ENCODE data around the gene ZER1. TPM values are rescaled to one million over a fixed set of nuclear protein-coding genes. Genes with fewer than 3 reads are reported as not detected.

Gene ZER1
- polyA plus RNA-seq, 3 donors: 16.1 to 25.6 (median 18.0) TPM

DNA sequence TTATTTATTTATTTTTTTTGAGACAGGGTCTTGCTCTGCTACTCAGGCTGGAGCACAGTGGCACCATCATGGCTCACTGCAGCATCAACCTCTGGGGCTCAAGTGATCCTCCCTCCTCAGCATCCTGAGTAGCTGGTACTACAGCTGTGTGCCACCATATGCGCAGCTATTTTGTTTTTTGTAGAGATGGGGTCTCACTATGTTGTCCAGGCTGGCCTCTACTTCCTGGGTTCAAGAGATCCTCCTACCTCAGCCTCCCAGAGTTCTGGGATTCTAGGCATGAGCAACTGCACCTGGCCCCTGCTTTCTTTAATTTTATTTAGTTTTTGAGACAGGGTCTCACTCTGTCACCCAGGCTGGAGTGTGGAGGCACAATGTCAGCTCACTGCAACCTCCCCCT lies 28.3 kb downstream of the ZER1 start:
- Histone ChIP-seq H3K27ac (ENCODE audit: low read depth in 1 of 2, low read length in 2 of 2) (no peak overlapping the region), H3K36me3 (replicated peaks in 1 of 2; ENCODE audit: control insufficient read depth in 1 of 2, insufficient read depth in 2 of 2, low read length in 2 of 2) (peaks cover 21 to 29% of the 10 kb centered on the region in 2 donors), H3K4me1 (ENCODE audit: control insufficient read depth in 1 of 2, insufficient read depth in 2 of 2, low read length in 2 of 2) (no peaks in the 10 kb centered on the region), H3K9me3 (replicated peaks in 1 of 2; ENCODE audit: control insufficient read depth in 1 of 2, insufficient read depth in 1 of 2, low read length in 2 of 2) (no peaks in the 10 kb centered on the region), H2AFZ (ENCODE audit: insufficient read depth, low read depth, low read length, poor library complexity, severe bottlenecking) (no peak overlapping the region), H3K4me3 (replicated peaks in 1 of 3; ENCODE audit: low read depth in 2 of 3, low read length in 3 of 3) (no peak overlapping the region), H4K20me1 (ENCODE audit: insufficient read depth, low read length) (no peaks in the 10 kb centered on the region), H3K9ac (ENCODE audit: insufficient read depth, low read length, poor library complexity, severe bottlenecking) (no peak overlapping the region), H3K27me3 (ENCODE audit: control insufficient read depth in 2 of 2, insufficient read depth in 2 of 2, low read length in 2 of 2) (no peaks in the 10 kb centered on the region), H3K4me2 (replicated peaks; ENCODE audit: extremely low read depth, low read length, poor library complexity, severe bottlenecking) (no peak overlapping the region), H3K79me2 (ENCODE audit: insufficient read depth, low read length) (no peaks in the 10 kb centered on the region)
- DNase-seq: no peak
- H3K9me3 Mint-ChIP-seq: peaks cover 0 to 2% (median 0%) of the 10 kb centered on the region in 7 donors
- peaks cover 25 to 38% of the 10 kb centered on the region in 2 donors for H3K36me3 Mint-ChIP-seq
- H3K4me3 Mint-ChIP-seq: no peak overlapping the region
- no CpG with 5 or more reads among the region's 1 CpG for WGBS (ENCODE audit: insufficient coverage)
- intact Hi-C loops (cut with micrococcal nuclease): loop anchor here in 1 of 2 donors (10.0 kb wide), 1 partner anchor 61 kb away; no protein-coding TSS in a partner anchor
- H3K27me3 Mint-ChIP-seq (ENCODE audit: low read depth in 3 of 3): peaks cover 0 to 2% (median 1%) of the 10 kb centered on the region in 3 donors
- TF ChIP-seq CTCF (IDR thresholded peaks at IDR 0.05): no peak
- H3K4me1 Mint-ChIP-seq: no peaks in the 10 kb centered on the region
- H3K27ac Mint-ChIP-seq: no peak overlapping the region

DNA sequence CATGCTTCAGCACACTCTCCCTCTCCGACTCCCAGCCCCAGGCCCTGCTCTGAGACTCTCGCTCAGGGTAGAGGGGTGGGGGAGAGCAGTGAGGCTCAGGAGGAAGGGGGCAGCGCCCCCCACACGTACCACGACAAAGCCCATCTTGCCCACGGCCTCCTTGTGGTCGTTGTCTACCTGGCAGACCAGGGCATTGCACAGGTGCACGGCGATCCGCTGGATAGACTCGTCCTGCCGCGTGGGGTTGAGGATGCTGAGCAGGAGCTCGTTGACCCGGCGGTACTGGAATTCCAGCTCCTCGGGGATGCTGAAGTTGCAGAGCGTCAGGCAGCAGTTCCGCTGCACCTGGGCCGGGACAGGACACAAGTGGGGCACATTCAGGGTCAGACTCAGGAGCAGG lies 29.3 kb downstream of the ZER1 start:
- intact Hi-C loops (cut with micrococcal nuclease): loop anchor here in 1 of 2 donors (10.0 kb wide), 1 partner anchor 62 kb away; no protein-coding TSS in a partner anchor
- H4K20me1 ChIP-seq (ENCODE audit: insufficient read depth, low read length): no peaks in the 10 kb centered on the region
- H3K4me1 ChIP-seq (ENCODE audit: control insufficient read depth in 1 of 2, insufficient read depth in 2 of 2, low read length in 2 of 2): no peaks in the 10 kb centered on the region
- DNase-seq: no peak
- H3K27me3 ChIP-seq (ENCODE audit: control insufficient read depth in 2 of 2, insufficient read depth in 2 of 2, low read length in 2 of 2): no peaks in the 10 kb centered on the region
- H3K4me3 Mint-ChIP-seq: no peak overlapping the region
- H3K9me3 Mint-ChIP-seq: peaks cover 0 to 2% (median 0%) of the 10 kb centered on the region in 7 donors
- WGBS (ENCODE audit: insufficient coverage): 98% methylated on average over 17 of the region's 20 CpGs
- no peak overlapping the region for H3K27ac ChIP-seq (ENCODE audit: low read depth in 1 of 2, low read length in 2 of 2)
- no peaks in the 10 kb centered on the region for H3K9me3 ChIP-seq (replicated peaks in 1 of 2; ENCODE audit: control insufficient read depth in 1 of 2, insufficient read depth in 1 of 2, low read length in 2 of 2)
- no peak overlapping the region for H3K9ac ChIP-seq (ENCODE audit: insufficient read depth, low read length, poor library complexity, severe bottlenecking)
- H3K36me3 Mint-ChIP-seq: peaks cover 22 to 39% of the 10 kb centered on the region in 2 donors
- H3K36me3 ChIP-seq (replicated peaks in 1 of 2; ENCODE audit: control insufficient read depth in 1 of 2, insufficient read depth in 2 of 2, low read length in 2 of 2): peaks cover 18 to 25% of the 10 kb centered on the region in 2 donors
- TF ChIP-seq CTCF (IDR thresholded peaks at IDR 0.05): no peak
- H2AFZ ChIP-seq (ENCODE audit: insufficient read depth, low read depth, low read length, poor library complexity, severe bottlenecking): no peak overlapping the region
- no peaks in the 10 kb centered on the region for H3K4me1 Mint-ChIP-seq
- H3K4me2 ChIP-seq (replicated peaks; ENCODE audit: extremely low read depth, low read length, poor library complexity, severe bottlenecking): no peak overlapping the region
- H3K27ac Mint-ChIP-seq: peak overlapping the region in 1 of 7 donors; percentile 50
- H3K79me2 ChIP-seq (ENCODE audit: insufficient read depth, low read length): no peaks in the 10 kb centered on the region
- H3K27me3 Mint-ChIP-seq (ENCODE audit: low read depth in 3 of 3): peaks cover 0 to 3% (median 1%) of the 10 kb centered on the region in 3 donors
- no peak overlapping the region for H3K4me3 ChIP-seq (replicated peaks in 1 of 3; ENCODE audit: low read depth in 2 of 3, low read length in 3 of 3)

Data from CD14-positive monocyte (primary cell).